ENCODE measurements around the gene TIGAR.

The TIGAR gene

GRCh38 chr12:4320853-4321701 is at the start of gene TIGAR:
TSS of gene TIGAR (plus strand) at chr12:4321213. CDS start at chr12:4321272, 59 bp downstream.
- DNase-seq (ENCODE audit: low spot score): peak; percentile 99

GRCh38 chr12:4271717-4272423 is 49.1 kb upstream of the TIGAR start:
- peak; percentile 66 for DNase-seq (ENCODE audit: low spot score)

- peak; percentile 27 for DNase-seq (ENCODE audit: low spot score)
Measured at GRCh38 chr12:4272424-4273272, 48.4 kb upstream of the TIGAR start.

GRCh38 chr12:4273273-4273651 is 47.8 kb upstream of the TIGAR start:
- no peak for DNase-seq (ENCODE audit: low spot score)

GRCh38 chr12:4273652-4274395 is 47.2 kb upstream of the TIGAR start, which contains the start of gene CCND2:
TSS of gene CCND2 (plus strand) at chr12:4273762. CDS start at chr12:4274041, 279 bp downstream.
- DNase-seq (ENCODE audit: low spot score): peak; percentile 78

- no peak for DNase-seq (ENCODE audit: low spot score)
Measured at GRCh38 chr12:4274396-4275015, 46.5 kb upstream of the TIGAR start.

GRCh38 chr12:4275016-4275869 is 45.8 kb upstream of the TIGAR start:
- peak; percentile 31 for DNase-seq (ENCODE audit: low spot score)

GRCh38 chr12:4275870-4276301 is 45.1 kb upstream of the TIGAR start:
- no peak for DNase-seq (ENCODE audit: low spot score)

GRCh38 chr12:4276524-4277204 is 44.3 kb upstream of the TIGAR start:
- peak; percentile 86 for DNase-seq (ENCODE audit: low spot score)

- DNase-seq (ENCODE audit: low spot score): no peak
Measured at GRCh38 chr12:4277205-4277543, 43.8 kb upstream of the TIGAR start.

GRCh38 chr12:4277857-4278256 is 43.2 kb upstream of the TIGAR start:
- DNase-seq (ENCODE audit: low spot score): no peak

- DNase-seq (ENCODE audit: low spot score): no peak
Measured at GRCh38 chr12:4278329-4279197, 42.5 kb upstream of the TIGAR start.

- no peak for DNase-seq (ENCODE audit: low spot score)
Measured at GRCh38 chr12:4279198-4279690, 41.8 kb upstream of the TIGAR start.

- no peak for DNase-seq (ENCODE audit: low spot score)
Measured at GRCh38 chr12:4280351-4281163, 40.5 kb upstream of the TIGAR start.

GRCh38 chr12:4281173-4281654 is 39.8 kb upstream of the TIGAR start:
- DNase-seq (ENCODE audit: low spot score): no peak

GRCh38 chr12:4282103-4282891 is 38.7 kb upstream of the TIGAR start:
- DNase-seq (ENCODE audit: low spot score): no peak

Measured in AG08396 (cell line).